ENCODE results near the gene TNFRSF6B.

The TNFRSF6B gene

DNA sequence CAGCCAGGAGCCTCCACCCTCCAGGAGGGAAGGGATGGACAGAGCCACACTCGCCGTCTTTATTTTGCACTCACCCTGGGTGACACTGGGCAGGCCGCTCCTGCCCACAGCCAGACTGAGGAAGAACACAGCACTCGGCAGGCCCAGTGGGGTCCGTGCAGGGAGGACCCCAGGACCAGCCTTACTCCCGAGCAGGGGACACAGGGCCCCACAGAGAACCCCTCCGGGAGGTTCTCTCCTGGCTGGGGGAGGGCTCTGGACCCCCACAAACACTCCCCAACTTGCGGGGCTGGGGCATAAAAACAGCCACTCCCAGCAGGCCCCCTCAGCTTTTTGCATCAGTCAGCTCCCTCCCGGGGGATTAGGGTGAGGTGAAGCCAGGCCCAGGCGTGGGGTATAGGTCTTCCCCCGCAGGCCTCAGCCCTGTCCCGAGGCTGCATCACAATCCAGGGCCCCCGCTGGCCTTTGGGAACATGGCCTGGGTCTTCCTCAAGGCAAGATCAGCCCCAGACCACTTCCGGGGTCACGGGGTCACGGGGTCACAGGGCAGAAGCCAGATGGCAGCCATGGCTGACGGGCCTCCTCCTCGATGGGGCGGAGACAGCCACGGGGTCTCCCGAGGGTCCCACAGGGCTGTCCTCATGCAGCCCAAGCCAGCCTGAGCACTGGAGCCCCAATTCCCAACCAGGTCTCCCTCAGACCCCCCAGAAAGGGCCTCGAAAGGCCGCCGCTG, 3.2 kb downstream of the TNFRSF6B start:
- Histone ChIP-seq H3K4me2 (ENCODE audit: insufficient read depth, low read length) (no peak overlapping the region), H3K4me1 (ENCODE audit: insufficient read depth, low read length) (no peaks in the 10 kb centered on the region), H3K27me3 (ENCODE audit: insufficient read depth, low read length, poor library complexity) (no peaks in the 10 kb centered on the region), H2AFZ (ENCODE audit: low read depth, low read length) (no peak overlapping the region), H3K4me3 (ENCODE audit: low read depth in 1 of 2, low read length in 2 of 2) (no peak overlapping the region), H4K20me1 (ENCODE audit: insufficient read depth, low read length) (peaks cover 62% of the 10 kb centered on the region), H3K36me3 (ENCODE audit: insufficient read depth, low read length) (peaks cover 68% of the 10 kb centered on the region), H3K9ac (ENCODE audit: low read depth, low read length) (no peak overlapping the region), H3K27ac (ENCODE audit: low read length) (no peak overlapping the region), H3K79me2 (ENCODE audit: insufficient read depth, low read length) (peaks cover 1% of the 10 kb centered on the region), H3K9me3 (ENCODE audit: insufficient read depth, low read length, severe bottlenecking) (no peaks in the 10 kb centered on the region)
- no peak for ATAC-seq (ENCODE audit: insufficient read depth, low read depth)
- no peak for DNase-seq
- TF ChIP-seq EZH2 (IDR thresholded peaks at IDR 0.05; ENCODE audit: borderline replicate concordance, low read depth, low read length, severe bottlenecking) (no peak), CTCF (IDR thresholded peaks at IDR 0.05; ENCODE audit: borderline replicate concordance, extremely low read depth, low read length, poor library complexity, severe bottlenecking) (no peak)

- Histone ChIP-seq H3K4me1 (ENCODE audit: insufficient read depth, low read length) (peaks cover 3% of the 10 kb centered on the region; the same call in 1 of the 2 replicates), H3K27ac (ENCODE audit: low read length) (no peak overlapping the region), H3K27me3 (ENCODE audit: insufficient read depth, low read length, poor library complexity) (no peaks in the 10 kb centered on the region), H3K9me3 (ENCODE audit: insufficient read depth, low read length, severe bottlenecking) (no peaks in the 10 kb centered on the region), H2AFZ (ENCODE audit: low read depth, low read length) (no peak overlapping the region), H4K20me1 (ENCODE audit: insufficient read depth, low read length) (peaks cover 70% of the 10 kb centered on the region), H3K9ac (ENCODE audit: low read depth, low read length) (no peak overlapping the region), H3K4me3 (ENCODE audit: low read depth in 1 of 2, low read length in 2 of 2) (no peak overlapping the region), H3K79me2 (ENCODE audit: insufficient read depth, low read length) (peaks cover 9% of the 10 kb centered on the region), H3K36me3 (ENCODE audit: insufficient read depth, low read length) (peaks cover 68% of the 10 kb centered on the region), H3K4me2 (ENCODE audit: insufficient read depth, low read length) (no peak overlapping the region)
- no peak for DNase-seq
- ATAC-seq (ENCODE audit: insufficient read depth, low read depth): no peak
- TF ChIP-seq EZH2 (IDR thresholded peaks at IDR 0.05; ENCODE audit: borderline replicate concordance, low read depth, low read length, severe bottlenecking) (no peak), CTCF (IDR thresholded peaks at IDR 0.05; ENCODE audit: borderline replicate concordance, extremely low read depth, low read length, poor library complexity, severe bottlenecking) (no peak)
Observed at GRCh38 chr20:63700199-63701050, 4.0 kb downstream of the TNFRSF6B start.

- Histone ChIP-seq H3K36me3 (ENCODE audit: insufficient read depth, low read length) (peaks cover 68% of the 10 kb centered on the region), H3K27ac (ENCODE audit: low read length) (no peak overlapping the region), H2AFZ (ENCODE audit: low read depth, low read length) (no peak overlapping the region), H3K4me2 (ENCODE audit: insufficient read depth, low read length) (no peak overlapping the region), H3K27me3 (ENCODE audit: insufficient read depth, low read length, poor library complexity) (no peaks in the 10 kb centered on the region), H3K9me3 (ENCODE audit: insufficient read depth, low read length, severe bottlenecking) (no peaks in the 10 kb centered on the region), H3K4me3 (ENCODE audit: low read depth in 1 of 2, low read length in 2 of 2) (no peak overlapping the region), H3K9ac (ENCODE audit: low read depth, low read length) (no peak overlapping the region), H3K4me1 (ENCODE audit: insufficient read depth, low read length) (peaks cover 9% of the 10 kb centered on the region), H4K20me1 (ENCODE audit: insufficient read depth, low read length) (peaks cover 73% of the 10 kb centered on the region), H3K79me2 (ENCODE audit: insufficient read depth, low read length) (peaks cover 15% of the 10 kb centered on the region)
- ATAC-seq (ENCODE audit: insufficient read depth, low read depth) (no peak), DNase-seq (no peak)
- no peak for TF ChIP-seq EZH2 (IDR thresholded peaks at IDR 0.05; ENCODE audit: borderline replicate concordance, low read depth, low read length, severe bottlenecking)
- no peak for TF ChIP-seq CTCF (IDR thresholded peaks at IDR 0.05; ENCODE audit: borderline replicate concordance, extremely low read depth, low read length, poor library complexity, severe bottlenecking)
Observed at GRCh38 chr20:63701051-63701328, 4.5 kb downstream of the TNFRSF6B start.
